HepG2 (cell line): ENCODE data around the gene EPHX1. TPM values are rescaled to one million over a fixed set of nuclear protein-coding genes. Genes with fewer than 3 reads are reported as not detected.

Experiments
- ATAD3A ChIP-seq: sonication (generic); formaldehyde crosslinking; IDR thresholded peaks from 2 replicates; pipeline ENCODE4 v1.4.0; 2020; ENCODE audit warnings: missing genetic modification reagents
- CCDC6 ChIP-seq: sonication (generic); formaldehyde crosslinking; IDR thresholded peaks from 2 replicates; pipeline ENCODE4 v1.8.1; 2022; ENCODE audit warnings: mild to moderate bottlenecking, missing genetic modification reagents, moderate library complexity
- CREB1 ChIP-seq, 2 experiments: fragments of 450-650 bp in 1 of 2; IDR thresholded peaks; 2 replicates each; pipeline ENCODE4 v1.6.1; 2016 to 2017; ENCODE audit warnings: control low read depth in 1 of 2, mild to moderate bottlenecking in 1 of 2, missing compliant biosample characterization in 1 of 2, missing genetic modification characterization in 1 of 2
- CREM ChIP-seq, 2 experiments: sonication (generic) in 1 of 2; formaldehyde crosslinking in 1 of 2; IDR thresholded peaks; 2 replicates each; pipeline versions ENCODE4 v1.4.0 to v1.6.1; 2016 to 2020; ENCODE audit warnings: antibody characterized with exemption in 1 of 2, mild to moderate bottlenecking in 1 of 2, missing genetic modification reagents in 1 of 2
- EHMT2 ChIP-seq: fragments of 200-600 bp; sonication (generic); IDR thresholded peaks from 2 replicates; pipeline ENCODE4 v1.7.0; 2017; ENCODE audit warnings: antibody characterized with exemption, low read depth, low read length, borderline replicate concordance
- FOXM1 ChIP-seq: sonication (generic); formaldehyde crosslinking; IDR thresholded peaks from 2 replicates; pipeline ENCODE4 v1.5.0; 2020; ENCODE audit warnings: missing genetic modification reagents
- HNF4A ChIP-seq: sonication (generic); formaldehyde crosslinking; IDR thresholded peaks from 2 replicates; pipeline ENCODE4 v1.4.0; 2020; ENCODE audit warnings: missing genetic modification reagents
- HNRNPLL ChIP-seq: fragments of 200-400 bp; formaldehyde crosslinking; IDR thresholded peaks from 2 replicates; pipeline ENCODE4 v1.6.1; 2017; ENCODE audit warnings: mild to moderate bottlenecking, low read depth, low read length; ENCODE audit not compliant: poor library complexity, severe bottlenecking
- MAFG ChIP-seq: sonication (generic); formaldehyde crosslinking; IDR thresholded peaks from 2 replicates; pipeline ENCODE4 v1.5.1; 2020; ENCODE audit warnings: mild to moderate bottlenecking, missing genetic modification reagents
- NFRKB ChIP-seq: fragments of 450-650 bp; IDR thresholded peaks from 2 replicates; pipeline ENCODE4 v1.6.1; 2017
- RBAK ChIP-seq: sonication (generic); formaldehyde crosslinking; IDR thresholded peaks from 2 replicates; pipeline ENCODE4 v1.5.1; 2020; ENCODE audit warnings: mild to moderate bottlenecking, missing genetic modification reagents
- RBFOX2 ChIP-seq: fragments of 200-400 bp; formaldehyde crosslinking; IDR thresholded peaks from 2 replicates; pipeline ENCODE4 v1.6.1; 2017; ENCODE audit warnings: low read depth, mild to moderate bottlenecking, low read length
- SALL1 ChIP-seq: sonication (generic); formaldehyde crosslinking; IDR thresholded peaks from 2 replicates; pipeline ENCODE4 v1.8.0; 2022; ENCODE audit warnings: mild to moderate bottlenecking, missing genetic modification reagents
- SRY ChIP-seq: sonication (generic); formaldehyde crosslinking; IDR thresholded peaks from 2 replicates; pipeline ENCODE4 v1.8.0; 2022; ENCODE audit warnings: mild to moderate bottlenecking, missing genetic modification reagents
- ZMAT3 ChIP-seq: sonication (generic); formaldehyde crosslinking; conservative IDR thresholded peaks from 2 replicates; pipeline ENCODE4 v1.7.0; 2021; ENCODE audit warnings: missing genetic modification reagents
- ZNF101 ChIP-seq: sonication (generic); formaldehyde crosslinking; IDR thresholded peaks from 2 replicates; pipeline ENCODE4 v1.4.0; 2020; ENCODE audit warnings: mild to moderate bottlenecking, low read depth, missing genetic modification reagents, borderline replicate concordance
- ZNF121 ChIP-seq: sonication (generic); formaldehyde crosslinking; IDR thresholded peaks from 2 replicates; pipeline ENCODE4 v1.5.0; 2020; ENCODE audit warnings: mild to moderate bottlenecking, missing genetic modification reagents
- ZNF143 ChIP-seq: sonication (generic); formaldehyde crosslinking; IDR thresholded peaks from 2 replicates; pipeline ENCODE4 v1.4.0; 2020; ENCODE audit warnings: missing genetic modification reagents
- ZNF234 ChIP-seq: sonication (generic); formaldehyde crosslinking; conservative IDR thresholded peaks from 2 replicates; pipeline ENCODE4 v1.5.1; 2020; ENCODE audit warnings: mild to moderate bottlenecking, missing genetic modification reagents
- ZNF441 ChIP-seq: sonication (generic); formaldehyde crosslinking; IDR thresholded peaks from 2 replicates; pipeline ENCODE4 v1.7.0; 2021; ENCODE audit warnings: missing genetic modification reagents, borderline replicate concordance
- ZNF549 ChIP-seq: sonication (generic); formaldehyde crosslinking; IDR thresholded peaks from 2 replicates; pipeline ENCODE4 v1.5.0; 2020; ENCODE audit warnings: missing genetic modification reagents
- ZNF589 ChIP-seq: sonication (generic); formaldehyde crosslinking; conservative IDR thresholded peaks from 2 replicates; pipeline ENCODE4 v1.8.0; 2022; ENCODE audit warnings: mild to moderate bottlenecking, moderate library complexity, missing genetic modification reagents
- polyA plus RNA-seq, 8 experiments: library from polyadenylated mRNA; depleted of rRNA in 3 of 8; stranded (reverse) in 7 of 8; unstranded in 1 of 8; fragments of >200 nt; fragmentation: Illumina TruSeq in 4 of 8; extraction: Trizol in 4 of 8; gene quantifications; 2 replicates each; pipeline versions ENCODE4 v1.2.1 to v1.2.3, GENCODE V29; 2011 to 2016; ENCODE audit warnings: low read depth in 4 of 8, missing spikeins in 1 of 8, mixed read lengths in 1 of 8; ENCODE audit not compliant: insufficient read depth in 1 of 8
- total RNA-seq, 5 experiments: library from RNA; depleted of rRNA; stranded (reverse); fragments of >200 nt; fragmentation: Illumina TruSeq; extraction: Trizol; gene quantifications; 2 replicates each; pipeline ENCODE4 v1.2.3, GENCODE V29; 2016; ENCODE audit warnings: low read depth in 1 of 5
- TF ChIP-seq, protein P1 (sequence below): sonication (generic); formaldehyde crosslinking; conservative IDR thresholded peaks from 2 replicates; pipeline ENCODE4 v1.8.0; 2022; ENCODE audit warnings: low read depth, missing genetic modification reagents
- TF ChIP-seq, protein P2 (sequence below): sonication (generic); formaldehyde crosslinking; IDR thresholded peaks from 2 replicates; pipeline ENCODE4 v1.8.1; 2023; ENCODE audit warnings: mild to moderate bottlenecking, missing genetic modification reagents
- TF ChIP-seq, protein P3 (sequence below): sonication (generic); formaldehyde crosslinking; IDR thresholded peaks from 2 replicates; pipeline ENCODE4 v1.4.0; 2020; ENCODE audit warnings: missing genetic modification reagents
- TF ChIP-seq, protein P4 (sequence below): sonication (generic); formaldehyde crosslinking; IDR thresholded peaks from 2 replicates; pipeline ENCODE4 v1.4.0; 2020; ENCODE audit warnings: mild to moderate bottlenecking, low read depth, missing genetic modification reagents

Gene EPHX1
- total and polyA plus RNA-seq, 2 of the 13 experiments (the other 11 are each of a cell fraction or from before 2014, with no cell fraction given) = 27.7 to 36.5 TPM

DNA sequence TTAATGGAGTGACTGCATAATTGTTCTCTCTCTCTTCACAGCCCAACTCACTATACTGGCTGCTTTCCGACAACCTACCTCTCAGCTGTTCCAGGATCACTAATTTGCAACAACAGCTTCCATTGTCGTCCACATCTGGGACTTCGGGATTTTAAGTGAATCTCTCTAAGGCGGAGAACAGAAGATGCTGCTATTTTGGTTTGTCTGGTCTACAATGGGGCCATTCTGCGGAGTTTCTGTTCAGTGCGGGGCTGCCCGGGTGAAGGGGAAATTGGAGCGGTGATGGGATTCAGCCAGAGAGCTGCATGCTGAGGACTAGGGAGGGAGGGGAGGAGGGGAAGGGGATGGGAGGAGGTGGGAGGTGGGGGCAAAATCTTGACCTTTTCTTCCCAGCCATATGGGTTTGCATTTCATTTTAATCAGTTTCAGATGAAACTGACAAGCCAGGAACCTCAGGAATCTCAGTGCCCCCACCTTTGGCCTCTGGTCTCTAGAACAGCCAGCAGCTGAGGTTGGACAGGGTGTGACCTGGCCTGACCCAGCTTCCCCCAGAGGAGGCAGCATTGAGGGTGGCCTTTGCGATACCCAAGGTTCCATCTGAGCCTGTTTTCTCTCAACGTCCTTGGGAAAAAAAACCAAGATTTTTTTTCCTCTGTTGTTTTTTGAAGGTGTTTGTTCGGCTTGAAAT lies 39.2 kb upstream of the EPHX1 start (continued):
- TF ChIP-seq CREM (IDR thresholded peaks at IDR 0.05) = no peak
- no peak for TF ChIP-seq CREM (CRISPR knock-in tag; IDR thresholded peaks at IDR 0.05)
- TF ChIP-seq SALL1 (CRISPR knock-in tag) = peak; percentile 56
- TF ChIP-seq, protein P1, sequence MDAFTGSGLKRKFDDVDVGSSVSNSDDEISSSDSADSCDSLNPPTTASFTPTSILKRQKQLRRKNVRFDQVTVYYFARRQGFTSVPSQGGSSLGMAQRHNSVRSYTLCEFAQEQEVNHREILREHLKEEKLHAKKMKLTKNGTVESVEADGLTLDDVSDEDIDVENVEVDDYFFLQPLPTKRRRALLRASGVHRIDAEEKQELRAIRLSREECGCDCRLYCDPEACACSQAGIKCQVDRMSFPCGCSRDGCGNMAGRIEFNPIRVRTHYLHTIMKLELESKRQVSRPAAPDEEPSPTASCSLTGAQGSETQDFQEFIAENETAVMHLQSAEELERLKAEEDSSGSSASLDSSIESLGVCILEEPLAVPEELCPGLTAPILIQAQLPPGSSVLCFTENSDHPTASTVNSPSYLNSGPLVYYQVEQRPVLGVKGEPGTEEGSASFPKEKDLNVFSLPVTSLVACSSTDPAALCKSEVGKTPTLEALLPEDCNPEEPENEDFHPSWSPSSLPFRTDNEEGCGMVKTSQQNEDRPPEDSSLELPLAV (CRISPR knock-in tag) = no peak
- TF ChIP-seq EHMT2 = no peak
- TF ChIP-seq ZNF234 (CRISPR knock-in tag) = no peak
- TF ChIP-seq ZNF441 (CRISPR knock-in tag) = no peak
- TF ChIP-seq CCDC6 (CRISPR knock-in tag) = no peak
- TF ChIP-seq ZNF143 (CRISPR knock-in tag) = no peak
- no peak for TF ChIP-seq ZNF101 (CRISPR knock-in tag)
- no peak for TF ChIP-seq NFRKB
- TF ChIP-seq HNRNPLL = no peak
- TF ChIP-seq, protein P2, sequence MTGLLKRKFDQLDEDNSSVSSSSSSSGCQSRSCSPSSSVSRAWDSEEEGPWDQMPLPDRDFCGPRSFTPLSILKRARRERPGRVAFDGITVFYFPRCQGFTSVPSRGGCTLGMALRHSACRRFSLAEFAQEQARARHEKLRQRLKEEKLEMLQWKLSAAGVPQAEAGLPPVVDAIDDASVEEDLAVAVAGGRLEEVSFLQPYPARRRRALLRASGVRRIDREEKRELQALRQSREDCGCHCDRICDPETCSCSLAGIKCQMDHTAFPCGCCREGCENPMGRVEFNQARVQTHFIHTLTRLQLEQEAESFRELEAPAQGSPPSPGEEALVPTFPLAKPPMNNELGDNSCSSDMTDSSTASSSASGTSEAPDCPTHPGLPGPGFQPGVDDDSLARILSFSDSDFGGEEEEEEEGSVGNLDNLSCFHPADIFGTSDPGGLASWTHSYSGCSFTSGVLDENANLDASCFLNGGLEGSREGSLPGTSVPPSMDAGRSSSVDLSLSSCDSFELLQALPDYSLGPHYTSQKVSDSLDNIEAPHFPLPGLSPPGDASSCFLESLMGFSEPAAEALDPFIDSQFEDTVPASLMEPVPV (CRISPR knock-in tag) = no peak
- TF ChIP-seq MAFG (CRISPR knock-in tag) = no peak
- TF ChIP-seq CREB1 (IDR thresholded peaks at IDR 0.05) = no peak
- no peak for TF ChIP-seq CREB1 (CRISPR knock-in tag; IDR thresholded peaks at IDR 0.05)
- no peak for TF ChIP-seq ZMAT3 (CRISPR knock-in tag)
- no peak for TF ChIP-seq ATAD3A (CRISPR knock-in tag)
- TF ChIP-seq RBAK (CRISPR knock-in tag) = no peak
- TF ChIP-seq SRY (CRISPR knock-in tag) = no peak
- TF ChIP-seq RBFOX2 = no peak
- TF ChIP-seq FOXM1 (CRISPR knock-in tag) = no peak
- TF ChIP-seq, protein P3, sequence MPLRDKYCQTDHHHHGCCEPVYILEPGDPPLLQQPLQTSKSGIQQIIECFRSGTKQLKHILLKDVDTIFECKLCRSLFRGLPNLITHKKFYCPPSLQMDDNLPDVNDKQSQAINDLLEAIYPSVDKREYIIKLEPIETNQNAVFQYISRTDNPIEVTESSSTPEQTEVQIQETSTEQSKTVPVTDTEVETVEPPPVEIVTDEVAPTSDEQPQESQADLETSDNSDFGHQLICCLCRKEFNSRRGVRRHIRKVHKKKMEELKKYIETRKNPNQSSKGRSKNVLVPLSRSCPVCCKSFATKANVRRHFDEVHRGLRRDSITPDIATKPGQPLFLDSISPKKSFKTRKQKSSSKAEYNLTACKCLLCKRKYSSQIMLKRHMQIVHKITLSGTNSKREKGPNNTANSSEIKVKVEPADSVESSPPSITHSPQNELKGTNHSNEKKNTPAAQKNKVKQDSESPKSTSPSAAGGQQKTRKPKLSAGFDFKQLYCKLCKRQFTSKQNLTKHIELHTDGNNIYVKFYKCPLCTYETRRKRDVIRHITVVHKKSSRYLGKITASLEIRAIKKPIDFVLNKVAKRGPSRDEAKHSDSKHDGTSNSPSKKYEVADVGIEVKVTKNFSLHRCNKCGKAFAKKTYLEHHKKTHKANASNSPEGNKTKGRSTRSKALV (CRISPR knock-in tag) = no peak
- TF ChIP-seq, protein P4, sequence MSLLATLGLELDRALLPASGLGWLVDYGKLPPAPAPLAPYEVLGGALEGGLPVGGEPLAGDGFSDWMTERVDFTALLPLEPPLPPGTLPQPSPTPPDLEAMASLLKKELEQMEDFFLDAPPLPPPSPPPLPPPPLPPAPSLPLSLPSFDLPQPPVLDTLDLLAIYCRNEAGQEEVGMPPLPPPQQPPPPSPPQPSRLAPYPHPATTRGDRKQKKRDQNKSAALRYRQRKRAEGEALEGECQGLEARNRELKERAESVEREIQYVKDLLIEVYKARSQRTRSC = no peak
- TF ChIP-seq ZNF589 = no peak
- no peak for TF ChIP-seq ZNF549 (CRISPR knock-in tag)
- TF ChIP-seq ZNF121 (CRISPR knock-in tag) = no peak
- peak; percentile 86 for TF ChIP-seq HNF4A (CRISPR knock-in tag)
